NCI-H128 (cell line): ENCODE measurements around the gene MPV17L2.

Experiments used
- DNase-seq: peaks from one replicate; lab custom pipeline; 2025; ENCODE audit not compliant: unreplicated experiment; lab: John Stamatoyannopoulos, UW

Gene MPV17L2

DNA sequence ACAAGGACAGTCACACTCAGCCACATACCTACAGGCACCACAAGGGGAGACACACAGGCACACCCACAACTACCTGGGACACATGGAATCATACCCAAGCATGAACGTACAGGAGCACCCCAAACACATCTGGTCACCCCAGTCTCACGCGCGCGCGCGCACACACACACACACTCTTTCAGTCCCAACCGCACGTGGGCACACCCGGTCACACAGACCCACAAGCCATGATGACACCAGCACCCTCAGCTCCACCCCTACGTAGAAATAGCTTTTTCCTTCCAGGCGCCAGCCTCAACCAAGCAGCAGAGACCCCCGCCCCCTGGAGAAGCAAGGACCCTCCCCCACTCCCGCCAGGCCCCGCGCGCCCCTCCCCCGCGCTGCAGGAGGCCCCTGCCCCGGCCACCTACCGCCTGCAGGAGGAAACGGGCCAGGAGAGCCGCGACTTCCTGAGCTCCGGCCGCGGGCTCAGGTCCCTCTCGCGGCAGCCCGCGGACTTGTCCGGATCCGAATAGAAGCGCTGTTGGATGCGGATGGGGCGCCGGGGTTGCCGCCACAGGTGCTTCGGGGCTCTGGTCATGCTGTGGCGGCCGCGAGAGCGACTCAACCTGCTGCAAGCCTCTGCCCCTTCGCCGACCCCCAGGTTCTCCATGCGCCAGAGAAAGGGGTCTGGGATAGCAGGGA lies 39.7 kb downstream of the MPV17L2 start:
- no peak for DNase-seq

DNA sequence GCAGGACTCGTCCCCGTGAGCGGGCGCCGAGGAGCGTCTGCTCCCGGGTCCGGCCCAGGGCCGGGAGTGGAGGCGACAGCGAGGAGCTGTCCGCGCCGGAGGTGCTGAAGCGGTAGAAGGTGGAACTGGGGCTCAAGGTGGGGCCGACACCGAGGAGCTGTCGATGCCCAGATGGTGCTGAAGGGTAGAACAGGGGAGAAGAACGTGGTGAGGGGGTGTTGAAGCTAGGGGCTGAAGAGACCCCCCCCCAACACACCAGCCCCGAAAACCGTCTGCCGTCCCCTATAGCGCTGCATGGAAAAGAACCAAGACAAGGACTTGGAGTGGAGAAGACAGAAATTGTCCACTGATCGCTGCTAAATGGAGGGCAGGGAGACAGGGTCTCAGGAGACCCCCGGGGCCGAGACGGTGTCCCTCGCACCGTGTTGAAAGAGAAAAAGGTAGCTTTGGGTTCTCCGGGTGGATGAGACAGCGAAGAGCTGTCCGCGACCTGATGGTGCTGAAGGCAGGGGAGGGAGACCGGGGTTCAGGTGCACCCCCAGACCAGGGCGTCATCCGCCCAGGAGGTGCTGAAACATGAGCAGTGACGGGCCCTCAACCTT lies 40.3 kb downstream of the MPV17L2 start:
- no peak for DNase-seq

DNA sequence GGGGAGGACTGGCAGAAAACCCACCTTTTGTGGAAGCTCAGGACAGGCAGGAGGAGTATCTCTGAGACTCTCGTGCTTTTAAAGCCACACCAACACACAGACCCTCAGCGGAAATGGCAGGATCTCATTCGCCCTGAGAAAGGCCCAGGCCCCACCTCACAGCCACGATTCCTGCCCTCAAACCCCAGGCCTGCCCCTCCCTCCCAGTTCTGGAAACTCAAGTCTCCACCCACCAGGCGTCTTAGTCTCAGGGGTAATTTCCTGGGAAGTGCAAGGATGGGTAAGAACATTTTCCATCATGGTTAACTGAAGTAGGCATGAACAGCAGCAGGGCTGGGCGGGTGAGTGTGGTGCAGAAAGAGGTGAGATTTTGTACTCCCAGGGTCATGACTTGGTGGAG lies 41.2 kb downstream of the MPV17L2 start:
- no peak for DNase-seq

DNA sequence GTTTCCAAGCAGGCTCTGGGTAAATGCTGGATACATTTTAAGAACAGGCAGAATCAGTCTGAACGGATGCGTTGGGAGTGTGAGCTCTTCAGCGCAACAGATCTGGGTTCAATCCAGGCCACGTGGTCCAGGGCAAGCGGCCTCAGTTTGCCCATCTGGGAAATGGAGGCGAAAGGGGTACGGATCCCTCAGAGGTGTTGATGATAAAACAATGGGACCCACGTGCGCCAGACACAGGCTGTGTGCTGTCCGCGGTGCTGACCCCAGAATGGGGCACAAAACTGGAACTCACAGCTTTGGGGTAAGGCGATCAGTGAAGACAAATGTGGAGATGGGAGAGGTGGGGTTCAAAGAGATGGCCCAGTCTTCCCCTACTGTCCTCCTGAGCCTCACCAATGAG lies 46.3 kb downstream of the MPV17L2 start:
- DNase-seq, result no peak

DNA sequence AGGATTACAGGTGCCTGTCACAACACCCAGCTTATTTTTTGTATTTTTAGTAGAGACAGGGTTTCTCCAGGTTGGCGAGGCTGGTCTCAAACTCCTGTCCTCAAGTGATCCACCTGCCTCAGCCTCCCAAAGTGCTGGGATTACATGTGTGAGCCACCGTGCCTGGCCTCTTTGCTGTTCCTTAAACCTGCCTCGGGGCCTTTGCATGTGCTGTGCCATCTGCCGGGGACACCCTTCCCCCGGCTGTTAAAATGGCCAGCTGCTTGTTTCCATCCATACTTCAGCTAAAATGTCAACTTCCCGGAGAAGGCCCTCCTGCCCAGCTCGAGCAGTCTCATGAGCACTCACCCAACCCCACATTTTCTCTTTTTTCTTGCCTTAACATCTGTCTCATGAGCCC lies 52.3 kb downstream of the MPV17L2 start:
- DNase-seq, result no peak
